Measurements from ENCODE around the gene PDGFC. TPM values are rescaled to one million over a fixed set of nuclear protein-coding genes. Genes with fewer than 3 reads are reported as not detected.

The PDGFC gene
- total RNA-seq, 1 experiment from 2014 or later, result 4.5 TPM

- H2BK20ac ChIP-seq (ENCODE audit: low read depth, low read length, poor library complexity, severe bottlenecking), result no peak overlapping the region
- no peak overlapping the region for H3K14ac ChIP-seq (ENCODE audit: insufficient read depth, low read length)
- WGBS (ENCODE audit: extremely low coverage, insufficient read length, low lambda C conversion rate), result no CpG with 5 or more reads among the region's 3 CpGs
- H4K8ac ChIP-seq (replicated peaks; ENCODE audit: insufficient read length, low read depth, low read length), result no peak overlapping the region
- H3K4ac ChIP-seq (ENCODE audit: low read depth, low read length), result no peak overlapping the region
- TF ChIP-seq, protein P1, sequence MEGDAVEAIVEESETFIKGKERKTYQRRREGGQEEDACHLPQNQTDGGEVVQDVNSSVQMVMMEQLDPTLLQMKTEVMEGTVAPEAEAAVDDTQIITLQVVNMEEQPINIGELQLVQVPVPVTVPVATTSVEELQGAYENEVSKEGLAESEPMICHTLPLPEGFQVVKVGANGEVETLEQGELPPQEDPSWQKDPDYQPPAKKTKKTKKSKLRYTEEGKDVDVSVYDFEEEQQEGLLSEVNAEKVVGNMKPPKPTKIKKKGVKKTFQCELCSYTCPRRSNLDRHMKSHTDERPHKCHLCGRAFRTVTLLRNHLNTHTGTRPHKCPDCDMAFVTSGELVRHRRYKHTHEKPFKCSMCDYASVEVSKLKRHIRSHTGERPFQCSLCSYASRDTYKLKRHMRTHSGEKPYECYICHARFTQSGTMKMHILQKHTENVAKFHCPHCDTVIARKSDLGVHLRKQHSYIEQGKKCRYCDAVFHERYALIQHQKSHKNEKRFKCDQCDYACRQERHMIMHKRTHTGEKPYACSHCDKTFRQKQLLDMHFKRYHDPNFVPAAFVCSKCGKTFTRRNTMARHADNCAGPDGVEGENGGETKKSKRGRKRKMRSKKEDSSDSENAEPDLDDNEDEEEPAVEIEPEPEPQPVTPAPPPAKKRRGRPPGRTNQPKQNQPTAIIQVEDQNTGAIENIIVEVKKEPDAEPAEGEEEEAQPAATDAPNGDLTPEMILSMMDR (conservative IDR thresholded peaks at IDR 0.05), result no peak
- H3K9ac ChIP-seq (ENCODE audit: extremely low read depth, insufficient read length, low read length), result no peak overlapping the region
- H3K56ac ChIP-seq (ENCODE audit: insufficient read length, low read depth, low read length), result no peak overlapping the region
- Mint-ChIP-seq H3K9me3 (no peaks in the 10 kb centered on the region), H3K4me1 (no peaks in the 10 kb centered on the region), H3K4me3 (no peak overlapping the region), H3K36me3 (ENCODE audit: insufficient read depth in 1 of 3, low read depth in 3 of 3) (no peaks in the 10 kb centered on the region), H3K27ac (no peak overlapping the region), H3K27me3 (ENCODE audit: low read depth) (no peaks in the 10 kb centered on the region)
- no peak for DNase-seq
- H2AK5ac ChIP-seq (ENCODE audit: insufficient read length, low read length), result no peak overlapping the region
- no peak overlapping the region for H2BK120ac ChIP-seq (ENCODE audit: low read depth, low read length, poor library complexity, severe bottlenecking)
- H2BK12ac ChIP-seq (ENCODE audit: insufficient read length, low read depth, low read length), result no peak overlapping the region
- H4K5ac ChIP-seq (ENCODE audit: insufficient read length, low read depth, low read length), result no peak overlapping the region
- H2BK5ac ChIP-seq (ENCODE audit: insufficient read length, low read length), result no peak overlapping the region
- no peak overlapping the region for H3K27ac ChIP-seq (ENCODE audit: insufficient read length, low read depth, low read length)
- no peak overlapping the region for H2AFZ ChIP-seq (ENCODE audit: low read length)
- H4K20me1 ChIP-seq (ENCODE audit: control insufficient read depth, insufficient read depth, insufficient read length), result no peaks in the 10 kb centered on the region
- H2BK15ac ChIP-seq (ENCODE audit: low read depth, low read length), result no peak overlapping the region
- H3K9me3 ChIP-seq (ENCODE audit: control insufficient read depth, low read depth, low read length), result no peaks in the 10 kb centered on the region
- H3K79me2 ChIP-seq (ENCODE audit: insufficient read depth, low read length), result no peaks in the 10 kb centered on the region
- H3K79me1 ChIP-seq (ENCODE audit: insufficient read depth, low read depth, low read length, poor library complexity, severe bottlenecking), result no peaks in the 10 kb centered on the region
- H3K27me3 ChIP-seq (ENCODE audit: insufficient read depth, low read length), result no peaks in the 10 kb centered on the region
- no peak overlapping the region for H3K18ac ChIP-seq (ENCODE audit: insufficient read length, low read depth, low read length)
- H3K23me2 ChIP-seq (ENCODE audit: insufficient read length, low read depth, low read length, poor library complexity, severe bottlenecking), result no peaks in the 10 kb centered on the region
- H3K4me2 ChIP-seq (ENCODE audit: insufficient read depth, insufficient read length, low read length), result no peak overlapping the region
- H3T11ph ChIP-seq (ENCODE audit: low read length), result no peak overlapping the region
- no peak overlapping the region for H3K23ac ChIP-seq (ENCODE audit: insufficient read length, low read depth, low read length)
- H3K4me1 ChIP-seq (ENCODE audit: insufficient read depth, low read length), result no peaks in the 10 kb centered on the region
- H4K91ac ChIP-seq (ENCODE audit: insufficient read length, low read depth, low read length), result no peak overlapping the region
Observed at GRCh38 chr4:156873799-156874198, 97.8 kb downstream of the PDGFC start.
